HepG2 (cell line): ENCODE data around the gene JMJD1C. TPM values are rescaled to one million over a fixed set of nuclear protein-coding genes. Genes with fewer than 3 reads are reported as not detected.

Experiments used
- ATAC-seq: fragments of 200-7000 bp; cut with Tn5 transposase; 3 replicates; pipeline ENCODE4 v1.9.1; 2020; ENCODE audit warnings: mild to moderate bottlenecking, moderate library complexity
- BruUV-seq: library from RNA; stranded (reverse); fragments of 400-500 nt; replicated peaks from 2 replicates; lab custom pipeline; 2021; lab: Mats Ljungman, UMichigan
- CTCF ChIA-PET: fragments of 300-600 bp; formaldehyde crosslinking; extraction: SDS; loops from one replicate; lab custom pipeline; 2021; ENCODE audit warnings: low total read pairs, inconsistent platforms, low intra/inter-chr PET ratio; lab: Yijun Ruan, JAX
- POLR2A ChIA-PET: fragments of 350-600 bp; sonication (Branson Sonifier 250); formaldehyde crosslinking; loops from one replicate; lab custom pipeline; 2020; ENCODE audit warnings: antibody characterized with exemption, inconsistent platforms; lab: Yijun Ruan, JAX
- DNase-seq: peaks from one replicate; pipeline ENCODE4 v3.0.0-alpha.2; 2015; ENCODE audit warnings: low spot score
- FAIRE-seq: peaks from 3 replicates; lab custom pipeline; 2011; peaks lifted over from hg19 to GRCh38; lab: Jason Lieb, UNC
- H2AFZ ChIP-seq: one replicate; pipeline ENCODE4 v1.6.1; 2011; ENCODE audit warnings: low read length, inconsistent platforms
- H3K27ac ChIP-seq: fragments of 300-600 bp; 3 replicates; pipeline ENCODE4 v1.8.0; 2011; ENCODE audit warnings: mixed run types, mild to moderate bottlenecking, mixed read lengths, low read length, inconsistent platforms; ENCODE audit not compliant: insufficient read depth; ENCODE audit errors: extremely low read length
- H3K27me3 ChIP-seq, 2 experiments: fragments of 200-600 bp in 1 of 2; 2 replicates in 1 of 2; 3 replicates in 1 of 2; pipeline versions ENCODE4 v1.6.0 to v1.8.0; 2011; ENCODE audit warnings: low read length in 2 of 2, mild to moderate bottlenecking in 2 of 2, moderate library complexity in 2 of 2, inconsistent platforms in 1 of 2; ENCODE audit not compliant: insufficient read depth in 2 of 2, control insufficient read depth in 1 of 2
- H3K36me3 ChIP-seq, 2 experiments: fragments of 200-600 bp in 1 of 2; replicated peaks in 1 of 2; 2 replicates in 1 of 2; 3 replicates in 1 of 2; pipeline versions ENCODE4 v1.5.1 to v1.8.0; 2011; ENCODE audit warnings: low read length in 2 of 2, inconsistent platforms in 1 of 2; ENCODE audit not compliant: insufficient read depth in 2 of 2, control insufficient read depth in 1 of 2
- H3K4me1 ChIP-seq: 2 replicates; pipeline ENCODE4 v1.5.1; 2012; ENCODE audit warnings: low read length, inconsistent platforms; ENCODE audit not compliant: insufficient read depth
- H3K4me2 ChIP-seq: 2 replicates; pipeline ENCODE4 v1.6.0; 2011; ENCODE audit warnings: low read depth, low read length, inconsistent platforms
- H3K4me3 ChIP-seq, 3 experiments: fragments of 200-600 bp in 1 of 3; sonication (generic), shearing (Covaris generic) in 1 of 3; replicated peaks in 1 of 3; 2 replicates each; pipeline ENCODE4 v1.5.1; 2011 to 2016; ENCODE audit warnings: low read length in 3 of 3, inconsistent platforms in 2 of 3, low read depth in 2 of 3, mild to moderate bottlenecking in 2 of 3, control low read depth in 1 of 3, mixed read lengths in 1 of 3; ENCODE audit not compliant: insufficient read depth in 1 of 3
- H3K79me2 ChIP-seq: one replicate; pipeline ENCODE4 v1.6.1; 2011; ENCODE audit warnings: low read length, inconsistent platforms; ENCODE audit not compliant: insufficient read depth
- H3K9ac ChIP-seq: 2 replicates; pipeline ENCODE4 v1.6.0; 2011; ENCODE audit warnings: mild to moderate bottlenecking, low read depth, low read length, inconsistent platforms; ENCODE audit not compliant: insufficient read depth
- H3K9me3 ChIP-seq: 2 replicates; pipeline ENCODE4 v1.5.1; 2012; ENCODE audit warnings: mild to moderate bottlenecking, low read length
- H4K20me1 ChIP-seq: 2 replicates; pipeline ENCODE4 v1.6.0; 2011; ENCODE audit warnings: inconsistent platforms, mild to moderate bottlenecking, low read length, moderate library complexity; ENCODE audit not compliant: insufficient read depth
- RFX3 ChIP-seq: IDR thresholded peaks from 2 replicates; pipeline ENCODE4 v1.6.1; 2016; ENCODE audit warnings: missing biosample characterization, missing genetic modification reagents
- RXRA ChIP-seq: sonication (generic); formaldehyde crosslinking; IDR thresholded peaks from 2 replicates; pipeline ENCODE4 v1.5.1; 2020; ENCODE audit warnings: missing genetic modification reagents
- SAP130 ChIP-seq: IDR thresholded peaks from 2 replicates; pipeline ENCODE4 v1.6.1; 2016; ENCODE audit warnings: low read depth
- ZNF337 ChIP-seq: sonication (generic); formaldehyde crosslinking; IDR thresholded peaks from 2 replicates; pipeline ENCODE4 v1.5.1; 2020; ENCODE audit warnings: missing genetic modification reagents, low read depth, mild to moderate bottlenecking, borderline replicate concordance
- WGBS: methylation state at CpG from one replicate; pipeline ENCODE4 v1.1.6; 2017; ENCODE audit warnings: low lambda C conversion rate; 5-methylcytosine and 5-hydroxymethylcytosine counted together
- in situ Hi-C: cut with HindIII; loops from 2 replicates; pipeline ENCODE4 v1.10.0; 2017; ENCODE audit warnings: low pct_unique_long_range_greater_than_20kb; ENCODE audit not compliant: extremely low pct_ligation_motif_present
- intact Hi-C: fragments of 100-400 bp; cut with micrococcal nuclease; formaldehyde crosslinking; loops from one replicate; pipeline ENCODE4 v1.10.0; 2022; ENCODE audit not compliant: unreplicated experiment
- polyA plus RNA-seq, 8 experiments: library from polyadenylated mRNA; depleted of rRNA in 3 of 8; stranded (reverse) in 7 of 8; unstranded in 1 of 8; fragments of >200 nt; fragmentation: Illumina TruSeq in 4 of 8; extraction: Trizol in 4 of 8; gene quantifications; 2 replicates each; pipeline versions ENCODE4 v1.2.1 to v1.2.3, GENCODE V29; 2011 to 2016; ENCODE audit warnings: low read depth in 4 of 8, missing spikeins in 1 of 8, mixed read lengths in 1 of 8; ENCODE audit not compliant: insufficient read depth in 1 of 8
- total RNA-seq, 5 experiments: library from RNA; depleted of rRNA; stranded (reverse); fragments of >200 nt; fragmentation: Illumina TruSeq; extraction: Trizol; gene quantifications; 2 replicates each; pipeline ENCODE4 v1.2.3, GENCODE V29; 2016; ENCODE audit warnings: low read depth in 1 of 5
- TF ChIP-seq, protein P1 (sequence below), 2 experiments: sonication (generic) in 1 of 2; formaldehyde crosslinking in 1 of 2; IDR thresholded peaks; 2 replicates each; pipeline versions ENCODE4 v1.6.1 to v1.9.0; 2014 to 2022; ENCODE audit warnings: antibody characterized with exemption in 1 of 2, borderline replicate concordance in 1 of 2, inconsistent platforms in 1 of 2, low read depth in 1 of 2, missing genetic modification reagents in 1 of 2
- TF ChIP-seq, protein P2 (sequence below): sonication (generic); formaldehyde crosslinking; IDR thresholded peaks from 2 replicates; pipeline ENCODE4 v1.5.0; 2020; ENCODE audit warnings: missing genetic modification reagents

The JMJD1C gene
- total and polyA plus RNA-seq, 2 of the 13 experiments (the other 11 are each of a cell fraction or from before 2014, with no cell fraction given) = 42.3 to 42.7 TPM

DNA sequence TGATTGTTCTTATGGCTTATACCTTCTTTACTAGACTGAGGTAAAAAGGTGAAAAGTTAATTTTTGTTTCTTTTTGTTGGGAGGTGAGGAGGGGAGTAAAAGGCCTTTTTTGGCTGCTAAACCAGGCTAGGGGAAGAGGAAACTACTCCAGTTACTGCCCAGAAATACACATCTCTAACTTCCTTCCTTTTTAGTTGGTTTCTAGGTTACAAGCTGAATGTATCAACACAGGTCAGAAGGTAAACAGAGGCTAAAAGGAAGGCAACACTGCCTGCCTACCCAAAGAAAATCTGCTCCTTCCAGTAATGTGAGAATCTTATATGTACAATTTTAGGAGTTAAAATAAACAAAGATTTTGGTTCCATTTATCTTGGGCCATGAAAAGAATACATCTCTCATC is 192.2 kb downstream of the JMJD1C start:
- FAIRE-seq = no peak
- H3K4me2 ChIP-seq = no peak overlapping the region
- in situ Hi-C loops = no loop called here

DNA sequence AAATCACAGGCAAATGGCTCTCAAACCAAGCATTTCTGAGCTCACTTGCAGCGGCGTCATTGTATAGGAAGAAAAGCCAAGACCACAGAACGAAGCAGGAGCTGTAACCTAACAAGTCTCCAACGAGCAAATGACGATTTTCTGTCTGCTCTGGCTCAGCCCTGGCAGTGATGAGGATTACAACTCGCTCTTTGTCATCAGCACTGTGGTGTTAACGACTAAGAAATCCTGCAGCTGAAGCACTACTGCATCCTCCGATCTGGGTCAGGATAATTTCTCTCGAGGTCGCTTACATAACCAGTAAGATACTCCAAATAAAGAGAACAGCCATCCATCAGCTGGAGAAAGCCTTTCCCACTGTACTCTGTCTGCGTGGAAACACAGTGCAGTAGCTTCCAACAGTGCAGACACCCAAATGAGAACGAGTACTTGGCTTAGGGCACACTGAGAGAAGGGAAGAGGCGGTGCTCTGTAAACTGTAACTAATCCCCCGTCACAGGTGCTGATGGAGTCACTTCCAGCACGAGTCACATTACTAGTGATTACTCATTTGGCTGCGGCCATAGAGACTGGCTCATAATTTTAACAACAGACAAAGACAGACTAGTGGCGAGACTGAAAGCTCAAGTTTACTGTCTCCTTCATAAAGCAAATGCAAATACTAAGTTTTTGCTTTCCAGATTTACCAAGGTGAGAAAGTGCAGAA is 196.8 kb downstream of the JMJD1C start:
- POLR2A ChIA-PET = interaction anchor here (0.7 to 3.5 kb wide), 16 partner anchors 9 to 361 kb away, joined by 3 to 30 read pairs (median 5); partner anchors contain the start of genes JMJD1C, NRBF2 and REEP3
- in situ Hi-C loops = no loop called here
- Histone ChIP-seq H3K9me3 (no peaks in the 10 kb centered on the region), H3K36me3 (no peaks in the 10 kb centered on the region), H3K4me1 (peaks cover 21% of the 10 kb centered on the region), H2AFZ (no peak overlapping the region), H3K27me3 (no peaks in the 10 kb centered on the region; a peak in 2 of 5 replicates), H3K27ac (peak overlapping the region; percentile 99), H4K20me1 (peaks cover 23% of the 10 kb centered on the region), H3K4me3 (peak overlapping the region; percentile 61 to 100 (median 79)), H3K79me2 (peaks cover 78% of the 10 kb centered on the region), H3K4me2 (peak overlapping the region; percentile 67), H3K9ac (peak overlapping the region; percentile 90)
- peak; percentile 92 for DNase-seq
- under 1% methylated on average over 13 of the region's 17 CpGs for WGBS
- ATAC-seq = peak; percentile 95
- no TSS peak for BruUV-seq
- CTCF ChIA-PET = no interaction called here
- FAIRE-seq = no peak
- intact Hi-C loops = loop anchor here (2.0 to 5.0 kb wide), 4 partner anchors 52 to 360 kb away; partner anchors contain the start of genes JMJD1C and REEP3
- TF ChIP-seq, protein P1, sequence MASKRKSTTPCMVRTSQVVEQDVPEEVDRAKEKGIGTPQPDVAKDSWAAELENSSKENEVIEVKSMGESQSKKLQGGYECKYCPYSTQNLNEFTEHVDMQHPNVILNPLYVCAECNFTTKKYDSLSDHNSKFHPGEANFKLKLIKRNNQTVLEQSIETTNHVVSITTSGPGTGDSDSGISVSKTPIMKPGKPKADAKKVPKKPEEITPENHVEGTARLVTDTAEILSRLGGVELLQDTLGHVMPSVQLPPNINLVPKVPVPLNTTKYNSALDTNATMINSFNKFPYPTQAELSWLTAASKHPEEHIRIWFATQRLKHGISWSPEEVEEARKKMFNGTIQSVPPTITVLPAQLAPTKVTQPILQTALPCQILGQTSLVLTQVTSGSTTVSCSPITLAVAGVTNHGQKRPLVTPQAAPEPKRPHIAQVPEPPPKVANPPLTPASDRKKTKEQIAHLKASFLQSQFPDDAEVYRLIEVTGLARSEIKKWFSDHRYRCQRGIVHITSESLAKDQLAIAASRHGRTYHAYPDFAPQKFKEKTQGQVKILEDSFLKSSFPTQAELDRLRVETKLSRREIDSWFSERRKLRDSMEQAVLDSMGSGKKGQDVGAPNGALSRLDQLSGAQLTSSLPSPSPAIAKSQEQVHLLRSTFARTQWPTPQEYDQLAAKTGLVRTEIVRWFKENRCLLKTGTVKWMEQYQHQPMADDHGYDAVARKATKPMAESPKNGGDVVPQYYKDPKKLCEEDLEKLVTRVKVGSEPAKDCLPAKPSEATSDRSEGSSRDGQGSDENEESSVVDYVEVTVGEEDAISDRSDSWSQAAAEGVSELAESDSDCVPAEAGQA (IDR thresholded peaks at IDR 0.05; ENCODE audit: low read depth) = no peak
- TF ChIP-seq, protein P1 (CRISPR knock-in tag; IDR thresholded peaks at IDR 0.05; ENCODE audit: borderline replicate concordance) = no peak
- TF ChIP-seq ZNF337 (CRISPR knock-in tag) (no peak), RXRA (CRISPR knock-in tag) (peak; percentile 37; the same call in 1 of the 2 replicates)
- TF ChIP-seq, protein P2, sequence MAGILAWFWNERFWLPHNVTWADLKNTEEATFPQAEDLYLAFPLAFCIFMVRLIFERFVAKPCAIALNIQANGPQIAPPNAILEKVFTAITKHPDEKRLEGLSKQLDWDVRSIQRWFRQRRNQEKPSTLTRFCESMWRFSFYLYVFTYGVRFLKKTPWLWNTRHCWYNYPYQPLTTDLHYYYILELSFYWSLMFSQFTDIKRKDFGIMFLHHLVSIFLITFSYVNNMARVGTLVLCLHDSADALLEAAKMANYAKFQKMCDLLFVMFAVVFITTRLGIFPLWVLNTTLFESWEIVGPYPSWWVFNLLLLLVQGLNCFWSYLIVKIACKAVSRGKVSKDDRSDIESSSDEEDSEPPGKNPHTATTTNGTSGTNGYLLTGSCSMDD (CRISPR knock-in tag) = no peak

More for the DNA sequence above, 192.2 kb downstream of the JMJD1C start:
- intact Hi-C loops = no loop called here
- POLR2A ChIA-PET = no interaction called here
- BruUV-seq = no TSS peak
- Histone ChIP-seq H3K9me3 (no peaks in the 10 kb centered on the region), H3K36me3 (no peaks in the 10 kb centered on the region; a peak in 1 of 5 replicates), H3K27ac (peak overlapping the region; percentile 23), H2AFZ (no peak overlapping the region), H3K27me3 (no peaks in the 10 kb centered on the region; a peak in 1 of 5 replicates), H3K9ac (no peak overlapping the region), H3K4me1 (peaks cover 28% of the 10 kb centered on the region), H3K79me2 (peaks cover 32% of the 10 kb centered on the region), H4K20me1 (no peaks in the 10 kb centered on the region), H3K4me3 (no peak overlapping the region)
- TF ChIP-seq RFX3 (CRISPR knock-in tag) = no peak
- 0 out of 2 replicates have a peak, but pooled peaks have one; percentile 26 for TF ChIP-seq SAP130 (CRISPR knock-in tag)
- DNase-seq (no peak), ATAC-seq (no peak)
- CTCF ChIA-PET = no interaction called here
